MV-4-11 (cell line): ENCODE measurements around the gene UGT2A2.
A peak's percentile ranks its signal among the peaks of the same experiment; 100 is the strongest.
"Not testable (repeated sequence)": the region's sequence is repeated elsewhere in the genome, so short reads cannot be mapped to it uniquely, and the experiment has no call there.

Experiments used
- DNase-seq: peaks from one replicate; lab custom pipeline; 2025; lab: John Stamatoyannopoulos, UW

The UGT2A2 gene

DNA sequence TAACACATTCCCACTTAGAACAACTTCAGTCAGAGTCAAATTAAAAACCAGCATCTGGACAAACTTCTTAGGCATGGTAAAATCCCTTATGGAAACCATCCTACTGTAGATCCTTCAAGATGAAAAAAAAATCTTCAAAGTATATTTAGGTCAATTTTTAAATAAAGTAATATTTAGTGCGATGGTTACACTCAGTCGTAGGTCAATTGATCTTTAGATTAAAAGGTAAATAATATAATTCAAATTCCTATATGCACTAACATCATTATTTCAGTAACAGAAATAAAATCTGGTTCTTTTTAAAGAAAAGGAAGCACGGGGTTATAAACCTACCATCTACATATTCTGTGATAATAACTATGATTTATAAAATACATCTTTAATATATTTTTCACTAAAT is at the start of gene UGT2A2:
UGT2A2 (minus strand) TSS at position 101 of the 400 bp plus-strand sequence; CDS start at position 99, 2 bp downstream.
- DNase-seq: no peak

DNA sequence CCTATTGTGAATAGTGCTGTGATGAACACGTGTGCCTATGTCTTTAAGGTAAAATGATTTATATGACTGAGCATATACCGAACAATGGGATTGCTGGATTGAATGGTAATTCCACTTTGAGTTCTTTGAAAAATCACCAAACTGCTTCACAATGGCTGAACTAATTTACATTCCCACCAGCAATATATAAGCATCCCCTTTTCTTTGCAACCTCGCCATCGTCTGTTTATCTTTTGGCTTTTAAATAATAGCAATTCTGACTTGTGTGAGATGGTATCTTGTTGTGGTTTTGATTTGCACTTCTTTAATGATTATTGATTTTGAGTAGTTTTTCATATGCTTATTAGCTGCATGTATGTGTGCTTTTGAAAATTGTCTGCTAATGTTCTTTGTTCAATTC is 45.4 kb upstream of the UGT2A2 start:
- DNase-seq: no peak

DNA sequence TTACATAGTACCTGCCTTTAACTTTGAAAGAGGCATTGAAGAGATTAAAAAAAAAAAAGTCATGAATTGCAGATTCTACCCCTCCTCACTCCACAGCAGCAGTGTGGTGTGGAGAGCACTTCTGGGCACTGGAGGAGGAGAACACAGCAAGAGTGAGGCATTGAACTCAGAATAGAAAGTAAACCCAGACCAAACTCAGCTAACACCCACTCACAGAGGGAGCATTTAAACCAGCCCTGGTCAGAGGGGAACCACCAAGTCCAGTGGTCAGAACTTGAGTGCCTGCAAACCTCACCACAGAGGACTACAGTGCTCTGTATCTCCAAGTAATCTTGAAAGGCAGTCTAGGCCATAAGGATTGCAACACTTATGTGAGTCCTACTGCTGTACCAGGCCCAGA is 29.2 kb upstream of the UGT2A2 start:
- peak; percentile 33 for DNase-seq

DNA sequence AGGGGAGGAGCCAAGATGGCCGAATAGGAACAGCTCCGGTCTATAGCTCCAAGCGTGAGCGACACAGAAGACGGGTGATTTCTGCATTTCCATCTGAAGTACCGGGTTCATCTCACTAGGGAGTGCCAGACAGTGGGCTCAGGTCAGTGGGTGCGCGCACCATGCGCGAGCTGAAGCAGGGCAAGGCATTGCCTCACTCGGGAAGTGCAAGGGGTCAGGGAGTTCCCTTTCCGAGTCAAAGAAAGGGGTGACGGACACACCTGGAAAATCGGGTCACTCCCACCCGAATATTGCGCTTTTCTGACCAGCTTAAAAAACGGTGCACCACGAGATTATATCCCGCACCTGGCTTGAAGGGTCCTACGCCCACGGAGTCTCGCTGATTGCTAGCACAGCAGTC is 24.6 kb upstream of the UGT2A2 start:
- not testable (repeated sequence) for DNase-seq

DNA sequence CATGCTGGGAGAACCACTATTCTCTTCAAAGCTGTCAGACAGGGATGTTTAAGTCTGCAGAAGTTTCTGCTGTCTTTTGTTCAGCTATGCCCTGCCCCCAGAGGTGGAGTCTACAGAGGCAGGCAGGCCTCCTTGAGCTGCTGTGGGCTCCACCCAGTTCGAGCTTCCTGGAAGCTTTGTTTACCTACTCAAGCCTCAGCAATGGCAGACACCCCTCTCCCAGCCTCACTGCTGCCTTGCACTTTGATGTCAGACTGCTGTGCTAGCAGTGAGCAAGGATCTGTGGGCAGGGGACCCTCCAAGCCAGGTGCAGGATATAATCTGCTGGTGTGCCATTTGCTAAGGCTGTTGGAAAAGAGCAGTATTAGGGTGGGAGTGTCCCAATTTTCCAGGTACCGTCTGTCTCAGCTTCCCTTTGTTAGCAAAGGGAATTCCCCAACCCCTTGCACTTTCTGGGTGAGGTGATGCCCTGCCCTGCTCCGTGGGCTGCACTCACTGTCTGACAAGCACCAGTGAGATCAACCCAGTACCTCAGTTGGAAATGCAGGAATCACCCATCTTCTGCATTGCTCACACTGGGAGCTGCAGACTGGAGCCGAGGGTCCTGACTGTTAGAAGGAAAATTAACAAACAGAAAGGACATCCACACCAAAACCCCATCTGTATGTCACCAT is 21.8 kb upstream of the UGT2A2 start:
- DNase-seq: not testable (repeated sequence)

DNA sequence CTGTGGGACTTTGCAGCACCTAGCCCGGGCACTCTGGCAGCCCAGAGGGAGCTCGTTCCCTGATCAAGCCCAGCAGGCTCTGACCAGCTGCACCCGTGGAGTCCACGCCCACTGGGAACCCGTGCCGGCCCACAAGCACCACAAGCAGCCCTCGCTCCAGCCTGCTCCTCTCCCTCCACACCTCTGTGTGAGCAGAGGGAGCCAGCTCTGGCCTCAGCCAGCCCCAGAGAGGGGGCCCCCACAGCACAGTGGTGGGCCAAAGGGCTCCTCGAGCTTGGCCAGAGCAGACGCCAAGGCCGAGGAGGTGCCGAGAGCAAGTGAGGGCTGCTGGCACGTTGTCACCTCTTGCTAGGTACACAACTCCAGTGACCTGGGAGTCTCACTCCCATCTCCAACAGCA is 18.7 kb upstream of the UGT2A2 start:
- no peak for DNase-seq

DNA sequence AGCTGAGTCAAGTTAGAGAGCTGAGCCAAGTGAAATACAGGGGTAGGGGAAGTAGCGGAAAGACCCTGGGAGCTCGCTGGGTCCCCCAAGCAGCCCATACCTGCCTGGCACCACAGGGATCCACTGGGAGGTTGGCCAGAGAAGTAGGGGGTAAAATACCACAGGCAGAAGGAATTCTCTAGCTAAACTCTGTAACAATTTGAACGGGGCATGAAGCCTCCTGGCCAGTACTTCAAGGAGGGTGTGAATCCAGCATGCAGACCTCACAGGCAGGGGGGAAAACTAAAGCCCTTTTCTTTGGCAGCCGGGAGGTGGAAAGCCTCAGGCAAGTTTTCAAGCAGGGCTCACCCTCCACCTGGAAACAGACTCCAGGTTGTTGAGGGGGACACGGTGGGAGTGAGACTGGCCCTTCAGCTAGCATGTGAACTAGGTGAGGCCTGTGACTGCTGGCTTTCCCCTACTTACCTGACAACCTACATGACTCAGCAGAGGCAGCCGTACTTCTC is 17.3 kb upstream of the UGT2A2 start:
- DNase-seq: no peak

DNA sequence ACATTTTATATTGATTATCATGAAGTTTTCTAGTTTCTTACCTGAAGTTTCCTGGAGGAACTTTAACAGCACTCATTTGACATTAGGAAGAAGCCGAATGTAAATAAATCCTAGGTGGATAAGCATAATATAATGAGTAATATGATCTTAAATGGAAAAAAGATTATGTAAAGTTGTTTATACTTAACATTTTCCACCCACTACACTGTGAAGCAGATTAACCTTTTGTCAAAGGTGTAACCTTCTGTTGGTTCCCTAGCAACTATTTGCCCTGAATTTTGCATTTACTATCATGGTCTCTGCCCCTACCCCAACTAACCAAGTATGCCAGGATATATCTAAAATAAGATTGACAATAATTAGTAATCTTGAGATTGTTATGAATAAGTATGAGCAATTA is 13.7 kb upstream of the UGT2A2 start, which contains the start of gene UGT2A1:
UGT2A1 (minus strand) TSS at position 101 of the 400 bp plus-strand sequence. CDS start 5,603 bp downstream, outside the sequence.
- no peak for DNase-seq

DNA sequence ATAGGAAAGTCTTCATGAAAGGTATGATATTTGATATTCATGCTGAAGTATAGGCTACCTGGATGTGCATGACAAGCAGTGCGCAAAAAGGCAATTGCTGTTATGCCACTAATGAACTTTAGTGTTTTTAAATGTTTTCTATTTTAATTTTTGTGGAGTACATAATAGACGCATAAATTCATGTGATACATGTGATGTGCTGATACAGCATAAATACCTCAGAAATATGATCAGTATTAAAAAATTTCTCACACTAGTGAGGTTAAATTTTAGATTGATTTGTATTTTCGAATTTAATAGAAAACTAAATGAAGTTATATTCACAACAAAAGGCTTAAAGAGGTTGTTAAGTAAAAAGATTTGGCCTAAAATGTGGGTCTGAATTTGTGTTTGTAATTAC is 11.4 kb upstream of the UGT2A2 start:
- no peak for DNase-seq

DNA sequence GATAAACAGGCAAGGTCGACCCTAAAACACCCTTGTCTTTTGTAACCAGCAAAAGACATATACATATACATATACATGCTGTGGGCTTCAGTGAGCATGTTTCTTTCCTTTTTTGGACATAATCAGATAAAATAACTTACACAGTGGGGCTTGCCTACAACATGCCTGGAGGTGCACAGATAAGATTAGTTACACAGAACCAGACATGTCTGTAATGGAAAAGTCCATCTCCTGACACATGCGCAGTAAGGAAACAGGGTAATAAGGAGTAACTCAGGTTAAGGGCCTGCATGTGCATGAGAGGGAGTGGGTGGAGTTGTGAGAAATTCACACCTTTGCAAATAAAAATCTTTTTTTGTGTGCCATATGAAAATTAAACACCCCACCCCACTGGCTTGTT is 10.2 kb upstream of the UGT2A2 start:
- no peak for DNase-seq

DNA sequence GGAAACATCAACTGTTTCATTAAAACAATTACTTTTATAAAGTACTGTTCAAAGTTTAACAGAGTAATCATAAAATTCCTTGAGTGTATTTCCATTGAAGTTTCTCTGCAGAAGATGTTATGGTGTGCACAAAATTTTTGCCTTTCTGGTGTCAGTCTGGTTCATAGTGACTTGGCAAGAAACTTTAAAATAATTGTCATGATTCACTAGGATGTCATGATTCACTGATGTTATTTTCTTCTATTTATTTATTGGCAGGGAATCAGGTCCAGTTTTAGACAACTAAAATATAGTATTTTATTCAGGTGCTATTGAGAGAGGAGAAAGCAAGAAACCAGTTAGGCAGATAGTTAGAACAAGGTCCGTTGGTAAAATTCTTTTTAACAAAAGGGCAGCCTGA is 9.8 kb upstream of the UGT2A2 start:
- DNase-seq: no peak

DNA sequence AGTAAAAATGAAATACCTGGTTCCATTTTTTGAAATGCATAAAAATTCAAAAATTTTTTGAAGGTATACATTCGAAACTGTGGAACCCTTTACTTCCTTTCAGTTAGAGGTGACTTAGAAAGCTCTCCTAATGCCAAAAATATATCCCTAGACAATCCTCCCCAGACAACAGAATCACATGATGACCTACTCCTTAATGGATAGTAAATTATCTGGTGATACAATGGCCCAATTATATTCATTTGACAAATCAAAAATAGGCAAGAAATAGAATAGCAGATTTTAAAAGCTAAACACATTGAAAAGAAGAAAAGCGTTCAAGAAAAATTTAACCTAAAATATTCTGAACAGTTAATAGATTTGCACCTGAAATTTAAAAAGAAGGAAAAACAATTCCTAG is 3.5 kb upstream of the UGT2A2 start:
- DNase-seq: no peak

DNA sequence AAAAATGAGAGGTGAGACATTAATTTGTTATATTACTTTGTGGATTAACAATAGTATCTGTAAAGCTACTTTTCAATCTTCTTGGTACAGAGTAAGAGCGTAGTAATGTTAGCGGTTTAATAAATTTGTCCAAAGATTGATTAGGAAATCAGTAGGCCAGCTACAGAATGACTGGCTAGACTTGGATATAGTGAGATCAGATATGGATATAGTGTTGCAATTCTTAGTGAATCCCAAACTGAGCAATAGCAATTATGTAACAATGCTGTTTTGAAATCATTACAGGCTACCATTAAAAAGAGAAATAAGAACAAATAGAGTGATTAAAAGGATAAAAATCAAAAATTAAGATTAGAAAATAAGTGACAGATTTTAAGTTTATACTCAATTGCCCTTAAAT is 847 bp upstream of the UGT2A2 start:
- DNase-seq: no peak

DNA sequence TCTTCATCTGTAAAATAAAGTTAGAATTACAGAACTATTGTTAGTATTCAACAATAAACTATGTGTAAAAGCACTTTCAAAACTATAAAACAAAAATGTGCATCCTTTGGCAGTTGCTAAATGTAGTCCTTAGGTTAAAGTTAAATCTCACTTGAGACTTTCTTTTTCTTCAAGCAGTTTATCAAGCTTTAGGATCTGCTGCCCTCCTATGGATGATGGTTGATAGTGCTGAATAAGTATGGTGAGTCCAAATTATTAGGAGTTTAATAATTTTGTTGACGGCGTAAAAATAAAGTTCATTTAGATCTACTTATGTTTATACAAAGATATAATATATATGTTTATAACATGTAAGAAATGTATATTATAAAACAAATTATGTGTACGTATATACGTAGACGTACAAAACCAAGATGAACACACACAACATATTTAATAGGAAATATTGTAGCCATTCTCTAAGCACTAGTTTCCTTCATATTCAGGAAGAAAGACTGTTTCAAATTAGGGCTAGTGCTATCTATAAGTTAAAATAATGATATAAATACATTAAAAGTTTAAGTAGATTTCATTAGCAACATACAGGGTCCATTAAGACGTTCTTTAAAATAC is 22.3 kb downstream of the UGT2A2 start:
- DNase-seq: peak; percentile 13

DNA sequence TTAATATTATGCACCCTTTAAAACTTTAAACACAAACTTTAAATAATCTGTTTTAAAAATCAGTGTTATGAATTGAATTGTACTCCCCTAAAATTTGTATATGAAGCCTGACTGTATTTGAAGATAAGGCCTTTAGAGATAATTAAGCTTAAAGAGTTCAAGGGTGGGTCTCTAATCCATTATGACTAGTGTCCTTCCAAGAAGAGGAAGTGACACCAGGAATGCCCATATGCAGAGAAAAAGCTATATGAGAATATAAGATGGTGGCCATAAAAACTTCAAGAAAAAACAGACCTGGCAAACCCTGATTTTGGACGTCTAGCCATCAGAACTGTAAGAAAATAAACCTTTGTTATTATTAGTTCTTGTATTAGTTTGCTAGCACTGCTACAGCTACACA is 29.0 kb downstream of the UGT2A2 start:
- no peak for DNase-seq

DNA sequence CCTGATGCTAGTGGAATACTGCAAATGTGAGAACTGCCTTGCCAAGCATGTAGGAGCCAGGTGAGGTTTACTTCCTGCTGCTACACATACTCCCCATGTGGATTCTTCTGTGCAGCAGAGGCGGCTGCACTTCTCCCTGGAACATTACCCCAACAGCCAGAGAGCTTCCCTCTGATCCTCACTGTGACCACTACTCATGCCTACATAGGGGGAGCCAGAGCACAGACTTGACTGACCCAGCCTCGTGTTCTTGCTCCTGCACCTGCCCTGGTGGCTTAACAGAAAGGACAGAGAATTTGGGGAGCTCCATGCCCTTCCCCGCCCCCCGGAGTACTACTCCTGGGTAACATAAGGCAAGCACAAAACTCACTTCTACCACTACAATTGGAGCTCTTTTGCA is 38.4 kb downstream of the UGT2A2 start:
- no peak for DNase-seq

DNA sequence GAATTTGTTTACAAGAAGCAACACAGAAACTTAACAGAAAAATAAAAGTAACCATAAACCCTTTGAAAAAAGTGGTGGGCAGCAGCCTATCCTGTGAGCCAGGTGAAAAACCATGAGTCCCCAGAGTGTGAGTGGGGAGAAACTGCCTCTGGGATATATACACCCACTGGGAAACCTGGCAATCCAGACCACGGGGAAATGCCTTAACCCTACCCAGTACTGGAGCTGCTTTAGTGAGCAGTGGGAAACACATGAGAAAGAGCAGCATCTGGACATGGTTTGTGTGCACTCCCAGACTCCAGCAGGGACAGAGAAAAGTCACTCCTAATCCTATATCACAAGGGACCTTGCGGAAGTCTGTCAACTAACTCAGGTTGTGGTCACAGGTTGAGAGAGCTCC is 39.4 kb downstream of the UGT2A2 start:
- no peak for DNase-seq

DNA sequence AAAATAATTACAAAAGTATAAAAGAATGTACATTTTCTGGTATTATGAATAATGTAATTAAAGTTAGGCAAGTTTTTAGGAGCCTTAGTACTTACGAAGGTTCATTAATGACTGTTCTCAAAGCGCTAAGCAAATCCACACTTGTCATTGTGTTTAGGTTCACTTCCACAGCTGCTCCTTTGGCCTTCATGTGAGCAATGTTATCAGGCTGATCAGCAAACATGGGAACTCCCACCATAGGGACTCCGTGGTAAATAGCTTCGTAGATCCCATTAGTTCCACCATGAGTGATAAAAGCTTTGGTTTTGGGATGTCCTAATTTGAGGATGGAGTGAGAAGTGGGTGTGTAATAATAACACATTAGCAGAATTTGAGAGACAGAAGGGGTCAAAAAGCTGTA is 45.1 kb downstream of the UGT2A2 start:
- DNase-seq: no peak

DNA sequence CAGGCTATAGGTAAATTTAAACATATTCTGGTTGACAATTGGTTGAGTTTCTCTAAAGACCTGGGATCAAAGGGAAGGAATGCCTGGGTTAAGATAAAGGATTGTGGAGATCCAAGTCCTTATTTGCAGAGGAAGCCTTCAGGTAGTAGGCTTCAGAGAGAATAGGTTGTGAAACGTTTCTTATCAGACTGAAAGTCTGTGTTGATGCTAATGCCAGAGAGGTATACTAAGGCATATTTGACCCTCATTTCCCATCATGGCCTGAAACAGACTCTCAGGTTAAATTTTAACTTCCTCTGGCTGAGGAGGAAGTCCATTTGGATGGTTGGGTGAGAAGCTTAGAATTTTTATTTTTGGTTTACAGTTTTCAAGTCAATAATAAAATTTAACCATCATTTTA is 48.1 kb downstream of the UGT2A2 start:
- no peak for DNase-seq

DNA sequence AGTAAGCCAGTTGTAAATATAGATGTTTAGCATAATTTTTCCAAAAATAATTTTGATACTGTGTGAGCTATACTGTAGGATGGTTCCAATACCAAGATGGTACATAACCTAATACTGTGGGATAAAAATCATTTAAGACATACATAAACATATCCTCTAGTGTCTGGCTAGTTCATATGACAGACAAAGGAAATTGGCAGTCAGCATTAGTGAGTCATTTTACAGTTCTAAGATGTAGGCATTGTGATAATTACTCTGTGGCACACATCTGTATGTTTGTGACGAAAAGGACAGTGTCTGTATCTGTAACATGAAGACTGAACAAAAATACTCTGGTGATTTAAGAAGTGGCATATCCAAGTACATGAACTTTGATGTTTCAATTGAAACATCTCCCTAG is 49.6 kb downstream of the UGT2A2 start:
- DNase-seq: no peak

DNA sequence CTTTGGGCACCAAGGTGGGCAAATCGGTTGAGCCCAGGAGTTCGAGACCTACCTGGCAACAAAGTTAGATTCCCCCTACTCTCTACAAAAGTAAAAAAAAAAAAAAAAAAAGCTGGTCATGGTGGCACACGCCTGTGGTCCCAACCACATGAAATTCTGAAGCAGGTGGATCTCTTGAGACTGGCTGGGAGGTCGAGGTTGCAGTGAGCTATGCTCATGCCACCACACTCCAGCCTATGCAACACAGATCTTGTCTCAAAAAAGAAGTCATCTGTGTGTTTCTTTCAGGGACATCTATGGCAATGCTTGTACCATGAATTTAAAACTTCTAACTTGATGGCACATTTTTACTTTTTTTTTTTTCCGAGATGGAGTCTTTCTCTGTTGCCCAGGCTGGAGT is 55.3 kb downstream of the UGT2A2 start:
- no peak for DNase-seq

DNA sequence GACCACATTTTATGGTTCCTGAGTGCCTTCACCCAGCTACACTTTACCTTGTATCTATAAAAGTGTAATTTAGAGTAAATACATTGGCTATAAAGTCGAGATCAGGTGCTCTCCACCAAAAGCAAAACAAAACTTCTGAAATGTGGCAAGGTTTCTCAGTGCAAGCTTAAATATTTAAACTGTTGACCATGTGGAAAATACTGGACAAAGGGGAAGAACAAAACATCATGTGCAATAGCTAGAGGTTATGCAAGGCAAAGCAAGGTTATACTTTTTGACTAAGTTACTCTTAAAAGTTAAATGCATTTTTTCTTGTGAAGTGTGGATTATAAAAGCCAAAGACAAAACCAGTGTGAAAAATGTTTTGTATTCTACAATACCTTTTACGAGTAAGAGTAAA is 55.9 kb downstream of the UGT2A2 start:
- DNase-seq: no peak

DNA sequence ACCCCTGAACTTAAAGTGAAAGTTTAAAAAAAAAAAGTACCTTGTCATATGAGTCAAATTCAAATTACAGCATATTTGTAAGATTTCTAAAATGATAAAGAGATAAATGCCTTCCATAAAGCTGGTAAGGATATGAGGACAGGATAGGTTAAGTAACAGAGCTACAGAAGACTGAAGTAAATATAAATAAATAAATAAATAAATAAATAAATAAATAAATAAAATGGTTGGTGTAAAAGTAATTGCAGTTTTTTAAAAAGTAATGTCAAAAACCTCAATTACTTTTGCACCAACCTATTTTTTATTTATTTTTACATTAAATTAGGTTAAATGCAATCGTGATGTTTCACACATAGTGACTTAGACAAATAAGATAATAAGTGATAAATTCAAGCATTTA is 62.2 kb downstream of the UGT2A2 start:
- no peak for DNase-seq
